Stimulated activated CD4-positive, alpha-beta T cell treated with anti-CD3 and anti-CD28 coated beads, Interleukin-1b, Interleukin-23, amount 100 ng/mL, for 1 hour (primary cell): Measurements from ENCODE around the gene DNAI2.

Source experiments
- DNase-seq, 2 donors: peaks; one replicate each; pipeline ENCODE4 v3.0.0-alpha.2; 2020; ENCODE audit warnings: low read depth in 2 of 2

DNAI2 gene

DNA sequence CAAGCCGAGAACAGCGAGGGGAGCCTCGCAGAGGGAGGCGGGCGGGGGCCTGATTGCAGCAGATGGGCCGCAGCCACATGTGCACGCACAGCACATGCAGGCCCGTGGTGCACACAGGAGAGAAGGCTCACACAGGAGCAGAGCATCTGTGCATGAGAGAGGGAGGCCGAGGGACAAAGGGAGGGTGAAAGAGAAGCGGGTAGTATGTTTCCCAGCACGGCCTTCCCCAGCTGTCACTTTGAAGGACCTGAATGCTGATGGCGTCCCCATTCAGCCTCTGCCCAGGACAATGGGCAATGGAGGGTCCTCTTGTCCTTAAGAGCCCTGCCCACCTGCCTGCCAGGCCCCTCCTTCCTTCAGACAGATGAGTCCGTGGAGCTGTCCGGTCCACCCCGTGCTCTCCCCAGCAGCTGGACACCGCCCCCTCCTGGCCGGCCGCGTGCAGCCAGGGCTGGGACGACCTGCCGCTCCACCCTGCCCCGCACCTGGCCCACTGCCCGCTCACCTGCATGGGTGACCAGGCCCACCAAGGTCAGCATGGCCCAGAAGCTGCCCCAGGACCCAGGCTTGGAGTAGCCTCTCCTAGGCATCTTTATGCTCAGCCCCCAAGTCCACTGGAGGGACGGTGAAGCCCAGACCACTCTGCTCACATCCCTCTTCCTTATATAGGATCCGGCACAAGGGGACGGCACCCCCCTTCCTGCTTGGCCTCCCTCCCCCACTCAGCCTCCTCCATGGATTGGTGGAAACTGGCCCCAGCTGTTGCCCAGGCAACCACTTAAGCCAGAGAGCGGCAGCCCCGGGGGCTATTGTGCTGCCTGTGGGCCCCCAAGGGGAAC, 87.4 kb downstream of the DNAI2 start, which contains the start of gene BTBD17:
Gene BTBD17, minus strand, starts transcription at position 639 of the 839 bp plus-strand sequence. Its CDS starts 49 bp downstream, at position 590.
- no peak for DNase-seq

- no peak for DNase-seq
These were observed 88.0 kb downstream of the DNAI2 start for GRCh38 chr17:74362069-74362405.

GRCh38 chr17:74362810-74363498, 88.9 kb downstream of the DNAI2 start:
- no peak for DNase-seq
